Progenitor cell of endocrine pancreas (in vitro differentiated cells): ENCODE data around the gene LDLRAD2. TPM values are rescaled to one million over a fixed set of nuclear protein-coding genes. Genes with fewer than 3 reads are reported as not detected.
"Not testable (repeated sequence)": the region's sequence is repeated elsewhere in the genome, so short reads cannot be mapped to it uniquely, and the experiment has no call there.

Experiments used
- DNase-seq: peaks from one replicate; pipeline ENCODE4 v3.0.0; 2021; ENCODE audit warnings: low spot score; ENCODE audit not compliant: unreplicated experiment
- H3K27ac Mint-ChIP-seq: 2 replicates; pipeline ENCODE4 v1.8.0; 2021; ENCODE audit warnings: mild to moderate bottlenecking, moderate library complexity, mixed read lengths
- H3K27me3 Mint-ChIP-seq: 2 replicates; pipeline ENCODE4 v1.8.0; 2021; ENCODE audit warnings: mixed read lengths
- H3K36me3 Mint-ChIP-seq: 2 replicates; pipeline ENCODE4 v1.8.0; 2022; ENCODE audit warnings: mixed read lengths; ENCODE audit not compliant: insufficient read depth
- H3K4me1 Mint-ChIP-seq: 2 replicates; pipeline ENCODE4 v1.8.0; 2021; ENCODE audit warnings: low read depth, mixed read lengths
- H3K4me3 Mint-ChIP-seq: 2 replicates; pipeline ENCODE4 v1.8.0; 2021; ENCODE audit warnings: low read depth, mild to moderate bottlenecking, moderate library complexity, mixed read lengths
- H3K9me3 Mint-ChIP-seq: 2 replicates; pipeline ENCODE4 v1.8.0; 2021; ENCODE audit warnings: low read depth, mixed read lengths
- total RNA-seq: library from RNA; stranded (reverse); gene quantifications from 2 replicates; pipeline ENCODE4 v1.2.1, GENCODE V29; 2021
- TF ChIP-seq, protein P1 (sequence below): fragments of 200-600 bp; sonication (generic); IDR thresholded peaks from one replicate; pipeline ENCODE4 v1.5.0; 2021; ENCODE audit warnings: antibody characterized with exemption, mild to moderate bottlenecking; ENCODE audit not compliant: unreplicated experiment

The LDLRAD2 gene
- total RNA-seq, 1 donor from 2014 or later = 0.77 TPM

DNA sequence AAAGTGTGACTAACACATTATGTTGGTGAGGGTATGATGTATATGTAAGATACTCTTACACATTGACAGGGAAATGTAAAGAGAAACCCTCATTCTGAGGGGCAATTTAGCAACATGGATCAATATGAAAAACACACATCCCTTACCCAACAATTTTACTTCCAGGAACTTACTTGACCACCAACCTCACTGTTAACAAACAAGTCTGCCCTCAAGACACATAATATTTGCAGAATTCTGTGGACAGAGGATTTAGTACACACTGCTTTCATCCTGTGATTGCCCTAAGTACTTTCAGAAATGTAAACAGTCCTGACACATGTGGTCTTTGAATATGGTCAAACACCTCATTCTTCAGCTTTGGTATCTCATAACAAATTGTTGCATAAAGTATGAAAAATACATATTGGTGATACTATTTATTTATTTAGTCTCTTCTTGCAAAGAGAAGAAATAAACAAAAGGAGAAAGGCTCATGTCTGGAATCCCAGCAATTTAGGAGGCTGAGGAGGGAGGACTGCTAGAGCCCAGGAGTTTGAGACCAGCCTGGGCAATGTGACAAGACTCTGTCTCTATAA lies 36.0 kb upstream of the LDLRAD2 start:
- Mint-ChIP-seq H3K4me3 (no peak overlapping the region), H3K27ac (peak overlapping the region; percentile 24), H3K9me3 (no peaks in the 10 kb centered on the region), H3K27me3 (no peaks in the 10 kb centered on the region), H3K4me1 (peaks cover 14% of the 10 kb centered on the region), H3K36me3 (peaks cover 1% of the 10 kb centered on the region)
- no peak for DNase-seq
- TF ChIP-seq, protein P1, sequence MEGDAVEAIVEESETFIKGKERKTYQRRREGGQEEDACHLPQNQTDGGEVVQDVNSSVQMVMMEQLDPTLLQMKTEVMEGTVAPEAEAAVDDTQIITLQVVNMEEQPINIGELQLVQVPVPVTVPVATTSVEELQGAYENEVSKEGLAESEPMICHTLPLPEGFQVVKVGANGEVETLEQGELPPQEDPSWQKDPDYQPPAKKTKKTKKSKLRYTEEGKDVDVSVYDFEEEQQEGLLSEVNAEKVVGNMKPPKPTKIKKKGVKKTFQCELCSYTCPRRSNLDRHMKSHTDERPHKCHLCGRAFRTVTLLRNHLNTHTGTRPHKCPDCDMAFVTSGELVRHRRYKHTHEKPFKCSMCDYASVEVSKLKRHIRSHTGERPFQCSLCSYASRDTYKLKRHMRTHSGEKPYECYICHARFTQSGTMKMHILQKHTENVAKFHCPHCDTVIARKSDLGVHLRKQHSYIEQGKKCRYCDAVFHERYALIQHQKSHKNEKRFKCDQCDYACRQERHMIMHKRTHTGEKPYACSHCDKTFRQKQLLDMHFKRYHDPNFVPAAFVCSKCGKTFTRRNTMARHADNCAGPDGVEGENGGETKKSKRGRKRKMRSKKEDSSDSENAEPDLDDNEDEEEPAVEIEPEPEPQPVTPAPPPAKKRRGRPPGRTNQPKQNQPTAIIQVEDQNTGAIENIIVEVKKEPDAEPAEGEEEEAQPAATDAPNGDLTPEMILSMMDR = no peak

DNA sequence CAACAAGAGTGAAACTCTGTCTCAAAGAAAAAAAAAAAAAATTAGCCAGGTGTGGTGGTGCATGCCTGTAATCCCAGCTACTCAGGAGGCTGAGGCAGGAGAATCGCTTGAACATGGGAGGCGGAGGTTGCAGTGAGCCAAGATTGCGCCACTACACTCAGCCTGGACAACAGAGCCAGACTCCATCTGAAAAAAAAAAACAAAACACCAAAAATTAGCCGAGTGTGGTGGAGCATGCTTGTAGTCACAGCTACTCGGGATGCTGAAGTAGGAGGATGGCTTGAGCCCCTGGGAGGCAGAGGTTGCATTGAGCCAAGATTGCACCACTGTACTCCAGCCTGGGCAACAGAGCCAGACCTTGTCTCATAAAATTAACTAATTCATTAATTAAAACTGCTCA lies 35.1 kb upstream of the LDLRAD2 start:
- H3K27me3 Mint-ChIP-seq, DNase-seq, H3K9me3 Mint-ChIP-seq, H3K36me3 Mint-ChIP-seq, H3K4me3 Mint-ChIP-seq, H3K27ac Mint-ChIP-seq: not testable (repeated sequence)
- H3K4me1 Mint-ChIP-seq = peaks cover 19% of the 10 kb centered on the region

DNA sequence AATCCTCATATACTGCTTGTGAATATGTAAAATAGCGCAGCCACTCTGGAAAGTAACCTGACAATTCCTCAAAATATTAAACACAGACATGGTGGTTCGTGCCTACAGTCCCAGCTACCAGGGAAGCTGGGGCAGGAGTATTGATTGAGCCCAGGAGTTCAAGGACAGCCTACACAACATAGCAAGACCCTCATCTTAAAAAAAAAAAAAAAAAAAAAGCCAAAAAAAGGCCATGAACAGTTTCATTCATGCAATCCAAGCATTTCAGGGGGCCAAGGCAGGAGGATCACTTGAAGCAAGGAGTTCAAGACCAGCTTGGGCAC lies 33.7 kb upstream of the LDLRAD2 start:
- Mint-ChIP-seq H3K4me3 (no peak overlapping the region), H3K4me1 (peaks cover 21% of the 10 kb centered on the region), H3K36me3 (peaks cover 1% of the 10 kb centered on the region), H3K27me3 (no peaks in the 10 kb centered on the region), H3K27ac (peak overlapping the region; percentile 21), H3K9me3 (no peaks in the 10 kb centered on the region)
- DNase-seq = no peak
- TF ChIP-seq, protein P1 = no peak

DNA sequence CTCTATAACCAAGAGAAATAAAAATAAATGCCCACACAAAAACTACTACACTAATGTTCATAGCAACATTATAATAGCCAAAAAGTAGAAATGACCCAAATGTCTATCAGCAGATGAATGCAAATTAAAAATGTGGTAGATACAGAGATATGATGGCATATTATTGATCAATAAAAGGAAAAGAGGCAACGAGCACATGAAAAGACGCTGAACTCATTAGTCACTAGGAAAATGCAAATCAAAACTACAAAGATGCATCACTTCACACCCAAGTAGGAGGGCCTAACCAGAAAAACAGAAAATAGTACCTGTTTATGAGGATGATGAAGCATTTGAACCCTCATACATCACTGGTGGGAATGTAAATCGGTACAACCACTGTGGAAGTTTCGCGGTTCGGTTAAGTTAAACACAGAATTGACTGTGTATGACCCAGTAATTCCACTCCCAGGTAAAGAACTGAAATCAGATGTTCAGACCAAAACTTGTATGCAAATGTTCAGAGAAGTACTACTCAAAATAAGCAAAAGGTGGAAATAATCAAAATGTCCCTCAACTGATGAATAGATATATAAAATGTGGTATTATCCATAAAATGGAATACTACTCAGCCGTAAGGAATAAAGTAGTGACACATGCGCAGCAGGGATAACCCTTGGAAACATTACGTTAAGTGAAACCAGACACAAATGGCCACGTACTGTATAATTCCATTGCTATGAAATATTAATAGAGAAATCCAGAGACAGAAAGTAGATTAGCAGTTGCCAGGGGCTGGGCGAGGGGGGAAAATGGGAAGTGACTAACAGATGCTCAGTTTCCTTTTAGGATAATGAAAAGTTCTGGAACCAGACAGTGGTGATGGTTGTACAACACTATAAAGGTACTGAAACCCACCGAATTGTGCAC lies 32.2 kb upstream of the LDLRAD2 start:
- peak overlapping the region; percentile 52 for H3K4me3 Mint-ChIP-seq
- TF ChIP-seq, protein P1 = no peak
- DNase-seq = no peak
- H3K9me3 Mint-ChIP-seq = no peaks in the 10 kb centered on the region
- no peaks in the 10 kb centered on the region for H3K27me3 Mint-ChIP-seq
- H3K4me1 Mint-ChIP-seq = peaks cover 26% of the 10 kb centered on the region
- peaks cover 1% of the 10 kb centered on the region for H3K36me3 Mint-ChIP-seq
- no peak overlapping the region for H3K27ac Mint-ChIP-seq

DNA sequence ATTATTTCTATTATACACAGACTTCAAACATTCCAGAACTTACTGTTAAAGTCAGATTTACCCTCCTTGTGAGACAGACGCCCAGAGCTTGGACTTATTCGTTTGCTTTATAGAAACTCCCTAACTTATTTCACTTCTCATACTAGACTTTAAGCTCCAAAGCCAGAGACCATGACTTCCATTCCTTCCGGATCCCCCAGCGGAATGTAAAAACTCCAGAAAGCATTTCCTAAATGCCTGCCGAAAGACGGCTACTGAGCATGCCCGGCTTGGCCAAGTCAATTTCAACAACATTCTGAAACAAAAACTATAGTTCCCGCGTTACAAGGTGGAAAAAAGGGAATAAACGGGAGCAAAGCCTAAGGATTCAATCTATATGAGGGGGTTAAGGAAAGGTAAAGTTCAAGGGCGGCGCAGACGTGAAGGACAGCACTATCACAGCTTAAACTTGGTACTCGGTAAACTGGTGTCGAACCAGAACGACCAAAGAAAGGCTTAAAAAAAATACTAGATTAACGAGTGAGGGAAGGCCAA lies 30.2 kb upstream of the LDLRAD2 start:
- Mint-ChIP-seq H3K27me3 (peaks cover 3% of the 10 kb centered on the region), H3K36me3 (peaks cover 1% of the 10 kb centered on the region), H3K27ac (peak overlapping the region; percentile 97), H3K4me3 (peak overlapping the region; percentile 89), H3K4me1 (peaks cover 17% of the 10 kb centered on the region), H3K9me3 (no peaks in the 10 kb centered on the region)
- TF ChIP-seq, protein P1 = no peak
- DNase-seq = no peak
